Endothelial cell of umbilical vein (primary cell): Measurements from ENCODE around the gene ADGRE3. TPM values are rescaled to one million over a fixed set of nuclear protein-coding genes. Genes with fewer than 3 reads are reported as not detected.

Experiments
- BruUV-seq: library from RNA; stranded (reverse); fragments of 400-500 nt; replicated peaks from 2 replicates; lab custom pipeline; 2021; lab: Mats Ljungman, UMichigan
- CTCF ChIA-PET: fragments of 300-600, 350-600 bp; sonication (Branson Sonifier 250); formaldehyde crosslinking; loops from one replicate; lab custom pipeline; 2021; ENCODE audit warnings: antibody characterized with exemption, inconsistent platforms; lab: Charles Lee
- POLR2A ChIA-PET: fragments of 300-600, 350-600 bp; sonication (Branson Sonifier 250); formaldehyde crosslinking; loops from one replicate; lab custom pipeline; 2021; ENCODE audit warnings: antibody characterized with exemption, inconsistent platforms; lab: Charles Lee
- DNase-seq: peaks from one replicate; pipeline ENCODE4 v3.0.0-alpha.2; 2011; ENCODE audit warnings: low read depth, low spot score
- FAIRE-seq: peaks from 2 replicates; lab custom pipeline; 2011; peaks lifted over from hg19 to GRCh38; lab: Jason Lieb, UNC
- H2AFZ ChIP-seq: 2 replicates; pipeline ENCODE4 v1.6.0; 2012; ENCODE audit warnings: low read depth, low read length, control low read depth, inconsistent platforms
- H3K27ac ChIP-seq: 2 replicates; pipeline ENCODE4 v1.5.1; 2011; ENCODE audit warnings: low read depth, mild to moderate bottlenecking, control low read depth, low read length, moderate library complexity; ENCODE audit not compliant: insufficient read depth
- H3K27me3 ChIP-seq, 2 experiments: 2 replicates each; pipeline versions ENCODE4 v1.6.0 to v1.6.1; 2011; ENCODE audit warnings: low read length in 2 of 2, mixed read lengths in 1 of 2; ENCODE audit not compliant: control insufficient read depth in 2 of 2, insufficient read depth in 2 of 2
- H3K36me3 ChIP-seq, 2 experiments: 2 replicates in 1 of 2; 3 replicates in 1 of 2; pipeline ENCODE4 v1.5.1; 2011; ENCODE audit warnings: low read length in 2 of 2, mild to moderate bottlenecking in 1 of 2, moderate library complexity in 1 of 2; ENCODE audit not compliant: control insufficient read depth in 2 of 2, insufficient read depth in 2 of 2; ENCODE audit errors: extremely low read depth in 1 of 2
- H3K4me1 ChIP-seq: 3 replicates; pipeline ENCODE4 v1.5.1; 2011; ENCODE audit warnings: mild to moderate bottlenecking, low read length; ENCODE audit not compliant: control insufficient read depth, insufficient read depth; ENCODE audit errors: extremely low read depth
- H3K4me2 ChIP-seq: 2 replicates; pipeline ENCODE4 v1.6.1; 2011; ENCODE audit warnings: low read length, control low read depth, mixed read lengths; ENCODE audit not compliant: insufficient read depth
- H3K4me3 ChIP-seq, 3 experiments: fragments of 200-600 bp in 1 of 3; sonication (generic), shearing (Covaris generic) in 1 of 3; replicated peaks in 1 of 3; 2 replicates each; pipeline ENCODE4 v1.5.1; 2011 to 2016; ENCODE audit warnings: control low read depth in 3 of 3, low read length in 3 of 3, mild to moderate bottlenecking in 2 of 3, inconsistent platforms in 1 of 3, low read depth in 1 of 3, moderate library complexity in 1 of 3; ENCODE audit not compliant: insufficient read depth in 1 of 3
- H3K79me2 ChIP-seq: 2 replicates; pipeline ENCODE4 v1.6.0; 2012; ENCODE audit warnings: low read length, inconsistent platforms; ENCODE audit not compliant: control insufficient read depth, insufficient read depth
- H3K9ac ChIP-seq: replicated peaks from 2 replicates; pipeline ENCODE3; 2011; ENCODE audit warnings: low read length, control low read depth; ENCODE audit not compliant: insufficient read depth; ENCODE audit errors: extremely low read depth
- H3K9me1 ChIP-seq: replicated peaks from 3 replicates; pipeline ENCODE4 v1.6.0; 2011; ENCODE audit warnings: mild to moderate bottlenecking, low read length; ENCODE audit not compliant: control insufficient read depth, insufficient read depth; ENCODE audit errors: extremely low read depth
- H3K9me3 ChIP-seq: replicated peaks from 2 replicates; pipeline ENCODE4 v1.5.1; 2012; ENCODE audit warnings: low read length, inconsistent platforms; ENCODE audit not compliant: control insufficient read depth, insufficient read depth
- H4K20me1 ChIP-seq: replicated peaks from 2 replicates; pipeline ENCODE3; 2011; ENCODE audit warnings: mild to moderate bottlenecking, low read length; ENCODE audit not compliant: control insufficient read depth, insufficient read depth; ENCODE audit errors: extremely low read depth
- EZH2 ChIP-seq: IDR thresholded peaks from 2 replicates; pipeline ENCODE4 v1.6.1; 2012; ENCODE audit warnings: borderline replicate concordance, low read depth, mild to moderate bottlenecking, moderate library complexity, low read length, inconsistent platforms; ENCODE audit not compliant: severe bottlenecking
- FOS ChIP-seq: IDR thresholded peaks from 2 replicates; pipeline ENCODE4 v1.6.1; 2011; ENCODE audit warnings: mild to moderate bottlenecking, low read length, moderate library complexity, borderline replicate concordance; ENCODE audit not compliant: insufficient read depth
- GATA2 ChIP-seq: IDR thresholded peaks from 2 replicates; pipeline ENCODE4 v1.7.0; 2011; ENCODE audit warnings: low read depth, mild to moderate bottlenecking, moderate library complexity, mixed read lengths, low read length; ENCODE audit not compliant: insufficient read length, insufficient read depth
- JUN ChIP-seq: IDR thresholded peaks from 2 replicates; pipeline ENCODE4 v1.6.1; 2011; ENCODE audit warnings: borderline replicate concordance, low read depth; ENCODE audit not compliant: insufficient read length, insufficient read depth
- MYC ChIP-seq: IDR thresholded peaks from one replicate; pipeline ENCODE4 v1.6.1; 2011; ENCODE audit warnings: mild to moderate bottlenecking, low read depth, low read length
- POLR2A ChIP-seq: IDR thresholded peaks from 2 replicates; pipeline ENCODE4 v1.6.1; 2012; ENCODE audit warnings: low read depth, mild to moderate bottlenecking, control low read depth, low read length
- POLR2AphosphoS5 ChIP-seq: IDR thresholded peaks from 2 replicates; pipeline ENCODE4 v1.6.1; 2012; ENCODE audit warnings: low read depth, mild to moderate bottlenecking, control low read depth, low read length, moderate library complexity; ENCODE audit not compliant: insufficient read depth
- dilution Hi-C: fragments of 300-500 bp; cut with MboI; formaldehyde crosslinking; loops from one replicate; pipeline ENCODE4 v1.15.0; 2019; ENCODE audit warnings: low sequenced_read_pairs; ENCODE audit not compliant: extremely low pct_ligation_motif_present
- intact Hi-C: fragments of 100-400 bp; cut with micrococcal nuclease; formaldehyde crosslinking; loops from one replicate; pipeline ENCODE4 v1.10.0; 2022
- polyA plus RNA-seq, 4 experiments: library from polyadenylated mRNA; depleted of rRNA in 3 of 4; stranded (reverse) in 3 of 4; unstranded in 1 of 4; fragments of >200 nt; gene quantifications; 2 replicates each; pipeline versions ENCODE4 v1.2.1 to v1.2.3, GENCODE V29; 2011 to 2012; ENCODE audit warnings: missing spikeins in 1 of 4
- total RNA-seq: library from RNA; stranded (reverse); gene quantifications from 2 replicates; pipeline ENCODE4 v1.2.3, GENCODE V29; 2021
- TF ChIP-seq, protein P1 (sequence below): IDR thresholded peaks from 2 replicates; pipeline ENCODE4 v1.6.1; 2011; ENCODE audit not compliant: insufficient read depth, insufficient read length
- TF ChIP-seq, protein P2 (sequence below), 2 donors: IDR thresholded peaks; 1 replicate in 1 of 2; 2 replicates in 1 of 2; pipeline ENCODE4 v1.5.1; 2011; ENCODE audit warnings: low read length in 2 of 2, mild to moderate bottlenecking in 2 of 2, moderate library complexity in 2 of 2, control low read depth in 1 of 2, inconsistent platforms in 1 of 2, low read depth in 1 of 2; ENCODE audit not compliant: insufficient read depth in 1 of 2; ENCODE audit errors: extremely low read depth in 1 of 2

The ADGRE3 gene
- total and polyA plus RNA-seq, 2 donors (not counting 3 experiments of a cell fraction or from before 2014, with no cell fraction given), result not detected

DNA sequence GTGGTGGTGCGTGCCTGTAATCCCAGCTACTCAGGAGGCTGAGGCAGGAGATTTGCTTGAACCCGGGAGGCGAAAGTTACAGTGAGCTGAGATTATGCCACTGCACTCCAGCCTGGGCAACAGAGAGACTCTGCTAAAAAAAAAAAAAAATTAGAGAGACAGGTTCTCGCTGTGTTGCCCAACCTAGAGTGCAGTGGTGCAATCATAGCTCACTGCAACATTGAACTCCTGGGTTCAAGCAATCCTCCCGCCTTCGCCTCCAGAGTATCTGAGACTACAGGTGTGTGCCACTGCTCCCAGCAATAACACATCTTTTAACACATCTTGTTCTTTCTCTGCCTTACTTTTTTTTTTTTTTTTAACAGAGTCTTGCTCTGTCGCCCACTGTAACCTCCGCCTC is 59.0 kb downstream of the ADGRE3 start:
- dilution Hi-C loops, result no loop called here

More for the DNA sequence above, 59.0 kb downstream of the ADGRE3 start:
- intact Hi-C loops, result no loop called here
- H3K27ac ChIP-seq, result no peak overlapping the region
- BruUV-seq, result no TSS peak
- H3K9me3 ChIP-seq, result no peaks in the 10 kb centered on the region
- H3K27me3 ChIP-seq, result no peaks in the 10 kb centered on the region
- H3K4me1 ChIP-seq, result no peaks in the 10 kb centered on the region
- no peak overlapping the region for H2AFZ ChIP-seq
- no peaks in the 10 kb centered on the region for H3K9me1 ChIP-seq
- H3K4me3 ChIP-seq, result no peak overlapping the region
- POLR2A ChIA-PET, result no interaction called here
- H3K9ac ChIP-seq, result no peak overlapping the region
- TF ChIP-seq, protein P1, sequence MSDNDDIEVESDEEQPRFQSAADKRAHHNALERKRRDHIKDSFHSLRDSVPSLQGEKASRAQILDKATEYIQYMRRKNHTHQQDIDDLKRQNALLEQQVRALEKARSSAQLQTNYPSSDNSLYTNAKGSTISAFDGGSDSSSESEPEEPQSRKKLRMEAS, result no peak
- no peak for TF ChIP-seq POLR2A
- no peak for TF ChIP-seq FOS
- TF ChIP-seq POLR2AphosphoS5, result no peak
- no peak for TF ChIP-seq JUN
- TF ChIP-seq GATA2, result no peak
- no peak for TF ChIP-seq EZH2
- no peak for TF ChIP-seq MYC
- TF ChIP-seq, protein P2, sequence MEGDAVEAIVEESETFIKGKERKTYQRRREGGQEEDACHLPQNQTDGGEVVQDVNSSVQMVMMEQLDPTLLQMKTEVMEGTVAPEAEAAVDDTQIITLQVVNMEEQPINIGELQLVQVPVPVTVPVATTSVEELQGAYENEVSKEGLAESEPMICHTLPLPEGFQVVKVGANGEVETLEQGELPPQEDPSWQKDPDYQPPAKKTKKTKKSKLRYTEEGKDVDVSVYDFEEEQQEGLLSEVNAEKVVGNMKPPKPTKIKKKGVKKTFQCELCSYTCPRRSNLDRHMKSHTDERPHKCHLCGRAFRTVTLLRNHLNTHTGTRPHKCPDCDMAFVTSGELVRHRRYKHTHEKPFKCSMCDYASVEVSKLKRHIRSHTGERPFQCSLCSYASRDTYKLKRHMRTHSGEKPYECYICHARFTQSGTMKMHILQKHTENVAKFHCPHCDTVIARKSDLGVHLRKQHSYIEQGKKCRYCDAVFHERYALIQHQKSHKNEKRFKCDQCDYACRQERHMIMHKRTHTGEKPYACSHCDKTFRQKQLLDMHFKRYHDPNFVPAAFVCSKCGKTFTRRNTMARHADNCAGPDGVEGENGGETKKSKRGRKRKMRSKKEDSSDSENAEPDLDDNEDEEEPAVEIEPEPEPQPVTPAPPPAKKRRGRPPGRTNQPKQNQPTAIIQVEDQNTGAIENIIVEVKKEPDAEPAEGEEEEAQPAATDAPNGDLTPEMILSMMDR (IDR thresholded peaks at IDR 0.05; ENCODE audit: extremely low read depth in 1 of 2, insufficient read depth in 1 of 2, low read depth in 1 of 2, low read length in 2 of 2), result no peak
- H4K20me1 ChIP-seq, result no peaks in the 10 kb centered on the region
- H3K79me2 ChIP-seq, result no peaks in the 10 kb centered on the region
- FAIRE-seq, result no peak
- DNase-seq, result no peak
- H3K36me3 ChIP-seq, result no peaks in the 10 kb centered on the region
- no peak overlapping the region for H3K4me2 ChIP-seq
- CTCF ChIA-PET, result no interaction called here
